ENCODE data around the gene CAPN1. TPM values are rescaled to one million over a fixed set of nuclear protein-coding genes. Genes with fewer than 3 reads are reported as not detected.
"Not testable (repeated sequence)": the region's sequence is repeated elsewhere in the genome, so short reads cannot be mapped to it uniquely, and the experiment has no call there.

The CAPN1 gene
- total RNA-seq, 1 donor from 2014 or later = 397 TPM

DNA sequence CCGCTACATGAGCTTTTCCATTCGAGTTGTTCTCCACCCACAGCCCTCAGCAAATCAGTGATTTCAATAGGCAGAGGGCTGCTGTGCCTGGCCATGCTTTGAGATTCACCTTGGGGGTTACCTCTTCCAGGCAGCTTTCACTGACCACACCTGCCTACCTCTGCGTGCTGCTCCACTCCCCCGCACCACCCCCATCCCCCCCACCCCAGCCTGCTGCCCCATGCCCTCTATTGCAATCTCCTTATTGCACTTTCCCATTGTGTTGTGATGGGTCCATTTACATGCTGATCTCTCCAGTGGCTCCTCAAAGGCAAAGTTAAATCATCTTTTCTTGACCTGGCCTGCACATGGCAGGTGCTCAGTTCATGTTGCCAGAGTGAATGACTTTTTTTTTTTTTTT, 62.1 kb downstream of the CAPN1 start:
- no peak for DNase-seq (ENCODE audit: low read depth)
- H3K4me3 ChIP-seq (ENCODE audit: low read depth, low read length) = no peak overlapping the region
- no peaks in the 10 kb centered on the region for H3K36me3 ChIP-seq (ENCODE audit: control insufficient read depth, insufficient read depth, low read length)
- TF ChIP-seq, protein P1, sequence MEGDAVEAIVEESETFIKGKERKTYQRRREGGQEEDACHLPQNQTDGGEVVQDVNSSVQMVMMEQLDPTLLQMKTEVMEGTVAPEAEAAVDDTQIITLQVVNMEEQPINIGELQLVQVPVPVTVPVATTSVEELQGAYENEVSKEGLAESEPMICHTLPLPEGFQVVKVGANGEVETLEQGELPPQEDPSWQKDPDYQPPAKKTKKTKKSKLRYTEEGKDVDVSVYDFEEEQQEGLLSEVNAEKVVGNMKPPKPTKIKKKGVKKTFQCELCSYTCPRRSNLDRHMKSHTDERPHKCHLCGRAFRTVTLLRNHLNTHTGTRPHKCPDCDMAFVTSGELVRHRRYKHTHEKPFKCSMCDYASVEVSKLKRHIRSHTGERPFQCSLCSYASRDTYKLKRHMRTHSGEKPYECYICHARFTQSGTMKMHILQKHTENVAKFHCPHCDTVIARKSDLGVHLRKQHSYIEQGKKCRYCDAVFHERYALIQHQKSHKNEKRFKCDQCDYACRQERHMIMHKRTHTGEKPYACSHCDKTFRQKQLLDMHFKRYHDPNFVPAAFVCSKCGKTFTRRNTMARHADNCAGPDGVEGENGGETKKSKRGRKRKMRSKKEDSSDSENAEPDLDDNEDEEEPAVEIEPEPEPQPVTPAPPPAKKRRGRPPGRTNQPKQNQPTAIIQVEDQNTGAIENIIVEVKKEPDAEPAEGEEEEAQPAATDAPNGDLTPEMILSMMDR (IDR thresholded peaks at IDR 0.05; ENCODE audit: insufficient read depth, low read length, poor library complexity, severe bottlenecking) = no peak
- no peaks in the 10 kb centered on the region for H3K27me3 ChIP-seq (ENCODE audit: control insufficient read depth, insufficient read depth, low read length)

DNA sequence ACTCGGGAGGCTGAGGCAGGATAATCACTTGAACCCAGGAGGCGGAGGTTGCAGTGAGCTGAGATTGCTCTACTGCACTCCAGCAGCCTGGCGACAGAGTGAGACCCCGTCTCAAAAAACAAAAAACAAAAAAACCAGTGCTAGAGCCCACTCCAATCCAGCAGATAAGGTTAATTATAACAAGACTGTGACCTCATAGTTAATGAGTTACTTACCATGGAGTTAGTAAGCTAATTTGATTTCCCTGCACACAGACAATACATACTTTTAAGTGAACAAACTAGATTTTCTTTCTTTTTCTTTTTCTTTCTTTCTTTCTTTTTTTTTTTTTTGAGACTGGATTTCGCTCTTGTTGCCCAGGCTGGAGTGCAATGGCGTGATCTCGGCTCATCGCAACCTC, 63.3 kb downstream of the CAPN1 start:
- not testable (repeated sequence) for DNase-seq (ENCODE audit: low read depth); H3K27me3 ChIP-seq (ENCODE audit: control insufficient read depth, insufficient read depth, low read length); H3K36me3 ChIP-seq (ENCODE audit: control insufficient read depth, insufficient read depth, low read length); H3K4me3 ChIP-seq (ENCODE audit: low read depth, low read length)

DNA sequence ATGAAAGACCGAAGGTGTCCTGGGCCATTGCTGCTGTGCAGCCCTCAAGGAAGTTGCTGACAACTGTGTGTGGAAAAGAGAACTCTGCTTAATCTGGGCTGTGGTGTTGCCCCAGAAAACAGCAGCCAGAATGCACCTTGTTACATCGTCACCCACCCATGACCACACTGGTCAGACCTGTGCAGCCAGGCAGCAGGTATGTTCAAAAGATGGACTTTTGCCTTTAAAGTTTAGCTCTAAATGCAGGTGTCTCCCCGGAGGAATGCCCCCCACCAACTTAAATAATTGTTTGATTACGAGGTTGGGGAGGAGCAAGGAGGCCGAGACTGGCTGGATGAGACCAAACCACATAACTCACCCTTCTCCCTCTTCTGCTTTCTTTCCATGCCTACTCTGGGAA, 64.8 kb downstream of the CAPN1 start:
- DNase-seq (ENCODE audit: low read depth) = no peak
- Histone ChIP-seq H3K4me3 (ENCODE audit: low read depth, low read length) (no peak overlapping the region), H3K36me3 (ENCODE audit: control insufficient read depth, insufficient read depth, low read length) (no peaks in the 10 kb centered on the region), H3K27me3 (ENCODE audit: control insufficient read depth, insufficient read depth, low read length) (no peaks in the 10 kb centered on the region)
- TF ChIP-seq, protein P1 (IDR thresholded peaks at IDR 0.05; ENCODE audit: insufficient read depth, low read length, poor library complexity, severe bottlenecking) = no peak

GRCh38 chr11:65248184-65248710, 66.5 kb downstream of the CAPN1 start:
- not testable (repeated sequence) for DNase-seq (ENCODE audit: low read depth); H3K4me3 ChIP-seq (ENCODE audit: low read depth, low read length); H3K36me3 ChIP-seq (ENCODE audit: control insufficient read depth, insufficient read depth, low read length); H3K27me3 ChIP-seq (ENCODE audit: control insufficient read depth, insufficient read depth, low read length)

DNA sequence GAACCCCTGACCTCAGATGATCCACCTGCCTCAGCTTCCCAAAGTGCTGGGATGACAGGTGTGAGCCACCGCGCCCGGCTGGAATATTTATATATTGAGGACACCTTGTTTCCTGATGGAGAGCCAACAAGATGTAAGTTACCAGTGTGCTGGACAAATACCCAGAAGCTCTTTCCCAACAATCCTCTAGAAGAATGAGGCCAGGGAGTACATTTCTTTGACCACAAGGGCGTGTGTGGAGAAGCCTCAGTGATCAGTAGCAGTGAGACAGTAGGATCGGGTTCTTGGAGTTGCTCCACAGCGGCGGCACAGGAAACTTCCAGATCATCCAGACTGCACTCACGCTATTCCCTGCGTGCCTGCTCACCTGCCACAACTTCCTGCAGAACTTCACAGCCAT, 69.7 kb downstream of the CAPN1 start:
- DNase-seq (ENCODE audit: low read depth) = no peak
- Histone ChIP-seq H3K36me3 (ENCODE audit: control insufficient read depth, insufficient read depth, low read length) (no peaks in the 10 kb centered on the region), H3K4me3 (ENCODE audit: low read depth, low read length) (no peak overlapping the region), H3K27me3 (ENCODE audit: control insufficient read depth, insufficient read depth, low read length) (no peaks in the 10 kb centered on the region)
- TF ChIP-seq, protein P1 (IDR thresholded peaks at IDR 0.05; ENCODE audit: insufficient read depth, low read length, poor library complexity, severe bottlenecking) = no peak

- no peaks in the 10 kb centered on the region for H3K36me3 ChIP-seq (ENCODE audit: control insufficient read depth, insufficient read depth, low read length)
- TF ChIP-seq, protein P1 (IDR thresholded peaks at IDR 0.05; ENCODE audit: insufficient read depth, low read length, poor library complexity, severe bottlenecking) = no peak
- no peak for DNase-seq (ENCODE audit: low read depth)
These were observed 73.0 kb downstream of the CAPN1 start for GRCh38 chr11:65254724-65255123.

GRCh38 chr11:65258988-65259387, 77.3 kb downstream of the CAPN1 start:
- H3K36me3 ChIP-seq (ENCODE audit: control insufficient read depth, insufficient read depth, low read length) = no peaks in the 10 kb centered on the region
- H3K4me3 ChIP-seq (ENCODE audit: low read depth, low read length) = no peak overlapping the region
- TF ChIP-seq, protein P1 (IDR thresholded peaks at IDR 0.05; ENCODE audit: insufficient read depth, low read length, poor library complexity, severe bottlenecking) = no peak
- H3K27me3 ChIP-seq (ENCODE audit: control insufficient read depth, insufficient read depth, low read length) = no peaks in the 10 kb centered on the region
- DNase-seq (ENCODE audit: low read depth) = no peak

More at GRCh38 chr11:65254724-65255123, 73.0 kb downstream of the CAPN1 start:
- Histone ChIP-seq H3K27me3 (ENCODE audit: control insufficient read depth, insufficient read depth, low read length) (no peaks in the 10 kb centered on the region), H3K4me3 (ENCODE audit: low read depth, low read length) (no peak overlapping the region)

Data from kidney epithelial cell (primary cell).